ENCODE results near the gene TENT4A. TPM values are rescaled to one million over a fixed set of nuclear protein-coding genes. Genes with fewer than 3 reads are reported as not detected.

Gene TENT4A
- total RNA-seq, 1 donor from 2014 or later: 21.6 TPM

GRCh38 chr5:6733411-6734242 lies 20.4 kb downstream of the TENT4A start:
- no peak for DNase-seq (ENCODE audit: extremely low spot score, unreplicated experiment)
- Mint-ChIP-seq H3K27ac (ENCODE audit: unreplicated experiment) (peak overlapping the region; percentile 90), H3K36me3 (ENCODE audit: unreplicated experiment) (peaks cover 7% of the 10 kb centered on the region), H3K9me3 (ENCODE audit: unreplicated experiment) (no peaks in the 10 kb centered on the region), H3K4me3 (ENCODE audit: unreplicated experiment) (no peak overlapping the region), H3K27me3 (ENCODE audit: unreplicated experiment) (no peaks in the 10 kb centered on the region), H3K4me1 (ENCODE audit: unreplicated experiment) (peaks cover 44% of the 10 kb centered on the region)
- TF ChIP-seq, protein P1, sequence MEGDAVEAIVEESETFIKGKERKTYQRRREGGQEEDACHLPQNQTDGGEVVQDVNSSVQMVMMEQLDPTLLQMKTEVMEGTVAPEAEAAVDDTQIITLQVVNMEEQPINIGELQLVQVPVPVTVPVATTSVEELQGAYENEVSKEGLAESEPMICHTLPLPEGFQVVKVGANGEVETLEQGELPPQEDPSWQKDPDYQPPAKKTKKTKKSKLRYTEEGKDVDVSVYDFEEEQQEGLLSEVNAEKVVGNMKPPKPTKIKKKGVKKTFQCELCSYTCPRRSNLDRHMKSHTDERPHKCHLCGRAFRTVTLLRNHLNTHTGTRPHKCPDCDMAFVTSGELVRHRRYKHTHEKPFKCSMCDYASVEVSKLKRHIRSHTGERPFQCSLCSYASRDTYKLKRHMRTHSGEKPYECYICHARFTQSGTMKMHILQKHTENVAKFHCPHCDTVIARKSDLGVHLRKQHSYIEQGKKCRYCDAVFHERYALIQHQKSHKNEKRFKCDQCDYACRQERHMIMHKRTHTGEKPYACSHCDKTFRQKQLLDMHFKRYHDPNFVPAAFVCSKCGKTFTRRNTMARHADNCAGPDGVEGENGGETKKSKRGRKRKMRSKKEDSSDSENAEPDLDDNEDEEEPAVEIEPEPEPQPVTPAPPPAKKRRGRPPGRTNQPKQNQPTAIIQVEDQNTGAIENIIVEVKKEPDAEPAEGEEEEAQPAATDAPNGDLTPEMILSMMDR (IDR thresholded peaks at IDR 0.05): no peak

- no peak overlapping the region for H3K27ac Mint-ChIP-seq (ENCODE audit: unreplicated experiment)
Measured at GRCh38 chr5:6734243-6734700, 21.0 kb downstream of the TENT4A start.

GRCh38 chr5:6734781-6735180 lies 21.5 kb downstream of the TENT4A start:
- TF ChIP-seq, protein P1 (IDR thresholded peaks at IDR 0.05): no peak
- H3K4me3 Mint-ChIP-seq (ENCODE audit: unreplicated experiment): no peak overlapping the region
- DNase-seq (ENCODE audit: extremely low spot score, unreplicated experiment): no peak
- H3K27ac Mint-ChIP-seq (ENCODE audit: unreplicated experiment): no peak overlapping the region
- peaks cover 13% of the 10 kb centered on the region for H3K36me3 Mint-ChIP-seq (ENCODE audit: unreplicated experiment)
- peaks cover 36% of the 10 kb centered on the region for H3K4me1 Mint-ChIP-seq (ENCODE audit: unreplicated experiment)
- no peaks in the 10 kb centered on the region for H3K27me3 Mint-ChIP-seq (ENCODE audit: unreplicated experiment)
- H3K9me3 Mint-ChIP-seq (ENCODE audit: unreplicated experiment): no peaks in the 10 kb centered on the region

More at GRCh38 chr5:6734243-6734700, 21.0 kb downstream of the TENT4A start:
- TF ChIP-seq, protein P1 (IDR thresholded peaks at IDR 0.05): no peak
- no peak for DNase-seq (ENCODE audit: extremely low spot score, unreplicated experiment)
- no peaks in the 10 kb centered on the region for H3K27me3 Mint-ChIP-seq (ENCODE audit: unreplicated experiment)
- peaks cover 10% of the 10 kb centered on the region for H3K36me3 Mint-ChIP-seq (ENCODE audit: unreplicated experiment)
- peaks cover 40% of the 10 kb centered on the region for H3K4me1 Mint-ChIP-seq (ENCODE audit: unreplicated experiment)
- H3K4me3 Mint-ChIP-seq (ENCODE audit: unreplicated experiment): no peak overlapping the region
- H3K9me3 Mint-ChIP-seq (ENCODE audit: unreplicated experiment): no peaks in the 10 kb centered on the region

- no peak for DNase-seq (ENCODE audit: extremely low spot score, unreplicated experiment)
- Mint-ChIP-seq H3K27ac (ENCODE audit: unreplicated experiment) (no peak overlapping the region), H3K4me3 (ENCODE audit: unreplicated experiment) (no peak overlapping the region), H3K4me1 (ENCODE audit: unreplicated experiment) (peaks cover 32% of the 10 kb centered on the region), H3K9me3 (ENCODE audit: unreplicated experiment) (no peaks in the 10 kb centered on the region), H3K36me3 (ENCODE audit: unreplicated experiment) (peaks cover 18% of the 10 kb centered on the region), H3K27me3 (ENCODE audit: unreplicated experiment) (no peaks in the 10 kb centered on the region)
- TF ChIP-seq, protein P1 (IDR thresholded peaks at IDR 0.05): no peak
Measured at GRCh38 chr5:6736106-6736505, 22.9 kb downstream of the TENT4A start.

DNA sequence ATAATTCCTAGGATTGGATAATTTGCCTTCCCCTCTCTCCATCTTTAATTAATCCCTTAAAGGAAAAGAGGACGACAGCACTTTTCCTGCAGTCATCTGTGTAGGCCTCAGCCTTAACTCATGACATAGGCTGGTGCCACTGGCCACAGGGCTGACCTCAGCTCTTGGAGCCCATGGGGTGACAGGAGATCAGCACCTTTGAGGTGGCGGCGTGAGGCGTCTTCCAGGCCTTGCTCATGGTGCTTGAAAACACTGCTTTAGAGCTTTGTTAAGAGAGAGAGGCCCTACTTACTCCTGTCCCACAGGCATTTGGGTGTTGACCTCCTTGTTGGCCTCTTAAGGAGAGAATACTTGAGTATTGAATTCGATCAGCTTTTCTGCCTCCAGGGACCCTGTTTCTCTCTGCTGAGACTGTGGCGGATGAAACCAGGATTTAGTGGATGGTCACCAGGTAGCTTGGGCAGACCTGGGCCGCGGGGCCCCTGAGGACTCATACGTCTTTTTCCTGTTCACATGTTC lies 23.4 kb downstream of the TENT4A start:
- Mint-ChIP-seq H3K27ac (ENCODE audit: unreplicated experiment) (no peak overlapping the region), H3K4me3 (ENCODE audit: unreplicated experiment) (no peak overlapping the region), H3K36me3 (ENCODE audit: unreplicated experiment) (peaks cover 18% of the 10 kb centered on the region), H3K4me1 (ENCODE audit: unreplicated experiment) (peaks cover 27% of the 10 kb centered on the region), H3K9me3 (ENCODE audit: unreplicated experiment) (no peaks in the 10 kb centered on the region), H3K27me3 (ENCODE audit: unreplicated experiment) (no peaks in the 10 kb centered on the region)
- no peak for DNase-seq (ENCODE audit: extremely low spot score, unreplicated experiment)
- TF ChIP-seq, protein P1 (IDR thresholded peaks at IDR 0.05): no peak

Measured in osteocyte (in vitro differentiated cells).